Measurements from ENCODE around the gene ELF5.
A peak's percentile ranks its signal among the peaks of the same experiment; 100 is the strongest.

ELF5 gene

GRCh38 chr11:34493468-34493867 is 20.1 kb downstream of the ELF5 start:
- DNase-seq, result no peak

GRCh38 chr11:34492806-34493414 is 20.7 kb downstream of the ELF5 start:
- peak in 23 of 51 donors; percentile 4 to 70 (median 34) for DNase-seq

GRCh38 chr11:34490304-34490703 is 23.3 kb downstream of the ELF5 start:
- DNase-seq, result no peak

- no peak for DNase-seq
Observed at GRCh38 chr11:34488855-34489557, 24.6 kb downstream of the ELF5 start.

- no peak for DNase-seq
Observed at GRCh38 chr11:34487430-34487829, 26.2 kb downstream of the ELF5 start.

- DNase-seq, result no peak
Observed at GRCh38 chr11:34483106-34483874, 30.3 kb downstream of the ELF5 start.

GRCh38 chr11:34481307-34481706 is 32.3 kb downstream of the ELF5 start:
- no peak for DNase-seq

GRCh38 chr11:34480314-34480713 is 33.3 kb downstream of the ELF5 start:
- no peak for DNase-seq

GRCh38 chr11:34478845-34479663 is 34.5 kb downstream of the ELF5 start:
- DNase-seq, result no peak

- no peak for DNase-seq
Observed at GRCh38 chr11:34476849-34477248, 36.7 kb downstream of the ELF5 start.

- DNase-seq, result no peak
Observed at GRCh38 chr11:34475656-34476055, 37.9 kb downstream of the ELF5 start.

GRCh38 chr11:34473603-34474169 is 39.9 kb downstream of the ELF5 start:
- DNase-seq, result no peak

- DNase-seq, result no peak
Observed at GRCh38 chr11:34468209-34468841, 45.3 kb downstream of the ELF5 start.

GRCh38 chr11:34466802-34467488 is 46.6 kb downstream of the ELF5 start:
- DNase-seq, result no peak

GRCh38 chr11:34464591-34465051 is 49.0 kb downstream of the ELF5 start:
- no peak for DNase-seq

GRCh38 chr11:34461215-34461614 is 52.4 kb downstream of the ELF5 start:
- no peak for DNase-seq

- DNase-seq, result no peak
Observed at GRCh38 chr11:34460278-34460677, 53.3 kb downstream of the ELF5 start.

GRCh38 chr11:34459507-34460162 is 54.0 kb downstream of the ELF5 start:
- DNase-seq, result no peak

- no peak for DNase-seq
Observed at GRCh38 chr11:34458525-34458924, 55.1 kb downstream of the ELF5 start.

- no peak for DNase-seq
Observed at GRCh38 chr11:34457607-34458006, 56.0 kb downstream of the ELF5 start.
